Coronary artery (tissue), 2 donors: Measurements from ENCODE around the gene GJD3.

ENCODE experiments used
- DNase-seq: peaks from one replicate; pipeline ENCODE4 v3.0.0-alpha.2; 2017; ENCODE audit warnings: low spot score
- H3K27ac ChIP-seq, 2 donors: fragments of 200-600 bp; sonication (generic); one replicate each; pipeline ENCODE4 v1.5.1; 2016 to 2019
- H3K4me3 ChIP-seq: fragments of 200-600 bp; sonication (generic); 2 replicates; pipeline ENCODE4 v1.5.1; 2016; ENCODE audit warnings: mild to moderate bottlenecking, moderate library complexity
- CTCF ChIP-seq: fragments of 200-600 bp; sonication (generic); IDR thresholded peaks from one replicate; pipeline ENCODE4 v1.5.1; 2019; ENCODE audit warnings: antibody characterized with exemption

Gene GJD3

GRCh38 chr17:40354221-40355122, 10.1 kb downstream of the GJD3 start:
- no peak overlapping the region for H3K4me3 ChIP-seq
- no peak for TF ChIP-seq CTCF
- peak overlapping the region in 1 of 2 donors; percentile 71 for H3K27ac ChIP-seq
- no peak for DNase-seq

GRCh38 chr17:40352779-40353394, 11.7 kb downstream of the GJD3 start:
- Histone ChIP-seq H3K27ac (peak overlapping the region in 1 of 2 donors; percentile 35), H3K4me3 (no peak overlapping the region)
- no peak for TF ChIP-seq CTCF
- DNase-seq: no peak

- H3K4me3 ChIP-seq: no peak overlapping the region
- TF ChIP-seq CTCF: no peak
- peak overlapping the region in 1 of 2 donors; percentile 35 for H3K27ac ChIP-seq
- no peak for DNase-seq
These were observed 12.2 kb downstream of the GJD3 start for GRCh38 chr17:40352237-40352778.

- TF ChIP-seq CTCF: no peak
- no peak overlapping the region for H3K4me3 ChIP-seq
- DNase-seq: no peak
- H3K27ac ChIP-seq: peak overlapping the region in 1 of 2 donors; percentile 97
These were observed 12.9 kb downstream of the GJD3 start for GRCh38 chr17:40351359-40352236.

GRCh38 chr17:40350689-40351358, 13.7 kb downstream of the GJD3 start:
- no peak overlapping the region for H3K4me3 ChIP-seq
- DNase-seq: no peak
- TF ChIP-seq CTCF: no peak
- peak overlapping the region in 1 of 2 donors; percentile 97 for H3K27ac ChIP-seq
